Left forelimb (tissue), 1 donor: Measurements from ENCODE around the gene SSH2.

Experiments
- DNase-seq: peaks from one replicate; pipeline ENCODE4 v3.0.0-alpha.2; 2018; ENCODE audit warnings: low spot score

SSH2 gene

GRCh38 chr17:29576214-29577000, 353.6 kb downstream of the SSH2 start:
- DNase-seq: no peak
